Stimulated activated CD4-positive, alpha-beta T cell treated with anti-CD3 and anti-CD28 coated beads, Interleukin-4, amount 100 ng/mL, for 48 hours (primary cell): ENCODE data around the gene ADSS1.
"Not testable (repeated sequence)": the region's sequence is repeated elsewhere in the genome, so short reads cannot be mapped to it uniquely, and the experiment has no call there.

Source experiments
- DNase-seq, 2 donors: peaks; one replicate each; pipeline ENCODE4 v3.0.0-alpha.2; 2020; ENCODE audit warnings: low read depth in 2 of 2

Gene ADSS1

GRCh38 chr14:104717137-104717536, 6.9 kb upstream of the ADSS1 start:
- no peak for DNase-seq

GRCh38 chr14:104717646-104718045, 6.4 kb upstream of the ADSS1 start:
- DNase-seq: no peak

DNA sequence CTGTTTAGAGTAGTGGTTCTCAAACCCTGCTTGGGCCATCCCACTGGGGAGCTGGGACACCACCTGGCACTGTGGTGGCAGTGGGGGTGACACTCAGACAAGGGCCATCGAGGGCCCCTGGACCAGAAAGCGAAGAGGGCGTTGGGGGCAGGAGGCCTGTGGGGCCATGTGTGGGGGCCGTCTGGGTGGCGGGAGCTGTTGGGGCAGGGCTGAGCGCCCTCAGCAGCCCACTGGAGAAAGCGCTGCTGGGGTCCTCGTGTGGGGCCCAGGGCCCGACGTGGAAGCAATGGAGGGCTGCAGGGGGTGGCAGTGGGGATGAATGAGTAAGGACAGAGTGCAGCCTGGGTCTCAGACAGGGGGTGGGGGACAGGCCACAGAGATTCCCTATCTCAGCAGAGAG, 5.9 kb upstream of the ADSS1 start:
- DNase-seq: no peak

DNA sequence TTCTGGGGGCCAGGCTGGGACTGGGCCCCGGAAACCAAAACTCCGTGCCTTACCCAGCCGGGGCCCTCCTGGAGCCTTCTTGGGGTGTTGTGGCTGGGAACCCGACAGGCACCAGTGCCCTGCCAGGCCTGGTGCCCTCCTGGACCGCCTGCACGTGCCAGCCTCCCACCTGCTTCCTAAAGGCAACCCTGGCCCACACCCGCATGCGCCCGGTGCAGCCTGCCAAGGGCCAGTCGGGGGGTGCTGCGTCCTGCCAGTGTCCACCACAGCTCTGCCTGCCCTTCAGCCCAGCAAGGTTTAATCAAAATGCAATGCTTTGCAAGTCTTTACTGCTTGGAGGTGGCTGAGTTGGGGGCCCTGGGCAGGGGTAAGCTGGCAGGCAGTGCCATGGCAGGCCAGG, 5.2 kb upstream of the ADSS1 start:
- DNase-seq: no peak

DNA sequence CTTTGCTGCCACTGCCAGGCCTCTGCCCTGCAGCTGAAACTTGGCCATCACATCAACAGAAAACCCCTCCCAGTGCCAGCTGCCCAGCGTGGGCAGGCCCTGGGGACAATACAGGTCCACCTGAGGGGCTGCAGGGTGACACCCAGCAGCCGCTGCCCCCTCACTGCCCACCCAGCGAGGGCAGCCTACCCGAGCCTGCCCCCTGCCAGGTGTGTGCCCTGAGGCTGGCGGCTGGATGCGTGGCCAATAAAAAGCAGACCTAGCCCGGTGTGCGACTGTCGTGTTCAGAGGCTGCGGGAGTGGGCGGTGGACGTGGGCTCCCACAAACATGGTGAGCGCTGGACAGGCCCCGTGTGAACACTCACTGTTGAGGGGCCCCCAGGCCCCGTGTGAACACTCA, 4.7 kb upstream of the ADSS1 start:
- DNase-seq: no peak

GRCh38 chr14:104721505-104722431, 2.3 kb upstream of the ADSS1 start:
- no peak for DNase-seq

- DNase-seq: no peak
Measured at GRCh38 chr14:104722938-104723650, 935 bp upstream of the ADSS1 start.

GRCh38 chr14:104724407-104724980, 465 bp downstream of the ADSS1 start:
- DNase-seq: no peak

- no peak for DNase-seq
Measured at GRCh38 chr14:104724981-104725771, 1.1 kb downstream of the ADSS1 start.

- DNase-seq: no peak
Measured at GRCh38 chr14:104725772-104726548, 1.9 kb downstream of the ADSS1 start.

- DNase-seq: no peak
Measured at GRCh38 chr14:104726600-104727451, 2.8 kb downstream of the ADSS1 start.

DNA sequence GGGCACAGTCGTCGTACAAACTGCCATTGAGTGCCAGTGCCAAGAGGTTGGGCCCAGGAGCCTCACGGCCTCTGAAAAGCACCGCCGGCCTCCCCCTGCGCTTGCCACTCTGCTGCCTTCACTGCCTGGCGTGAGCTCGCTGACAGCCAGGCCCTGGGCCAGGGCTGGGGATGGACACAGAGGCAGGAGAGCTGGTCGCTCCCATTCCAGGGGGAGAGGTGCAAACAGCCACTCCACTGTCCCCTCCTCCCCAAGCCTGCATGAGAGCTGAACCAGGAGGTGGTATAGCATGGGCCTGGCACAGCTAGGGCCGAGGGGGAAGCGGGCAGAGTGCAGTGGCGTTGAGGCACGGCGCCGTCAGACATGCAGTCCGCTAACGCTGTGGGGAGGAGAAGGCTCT, 4.6 kb downstream of the ADSS1 start:
- DNase-seq: no peak

DNA sequence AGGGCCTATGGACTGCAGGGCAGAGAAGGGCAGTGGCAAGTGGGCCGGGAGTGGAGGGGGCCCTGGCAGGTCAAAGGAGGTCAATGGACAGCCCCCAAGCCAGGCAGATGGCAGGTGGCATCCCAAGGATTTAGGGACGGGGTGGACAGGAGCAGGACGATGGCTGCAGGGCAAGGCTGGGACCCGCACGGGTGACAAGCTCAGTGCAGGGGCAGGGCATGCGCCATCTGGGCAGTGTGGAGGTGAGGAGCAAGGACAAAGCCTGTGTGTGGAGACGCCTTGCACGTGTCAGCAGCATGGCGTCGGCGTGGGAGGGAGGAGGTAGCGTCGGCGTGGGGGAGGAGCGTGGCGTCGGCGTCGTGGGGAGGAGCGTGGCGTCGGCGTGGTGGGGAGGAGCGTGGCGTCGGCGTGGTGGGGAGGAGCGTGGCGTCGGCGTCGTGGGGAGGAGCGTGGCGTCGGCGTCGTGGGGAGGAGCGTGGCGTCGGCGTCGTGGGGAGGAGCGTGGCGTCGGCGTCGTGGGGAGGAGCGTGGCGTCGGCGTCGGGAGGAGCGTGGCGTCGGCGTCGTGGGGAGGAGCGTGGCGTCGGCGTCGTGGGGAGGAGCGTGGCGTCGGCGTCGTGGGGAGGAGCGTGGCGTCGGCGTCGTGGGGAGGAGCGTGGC, 5.3 kb downstream of the ADSS1 start:
- not testable (repeated sequence) for DNase-seq

- no peak for DNase-seq
Measured at GRCh38 chr14:104729835-104730181, 5.8 kb downstream of the ADSS1 start.

GRCh38 chr14:104730487-104730886, 6.5 kb downstream of the ADSS1 start:
- DNase-seq: no peak

- no peak for DNase-seq
Measured at GRCh38 chr14:104731320-104732294, 7.6 kb downstream of the ADSS1 start.

- DNase-seq: no peak
Measured at GRCh38 chr14:104732355-104732804, 8.4 kb downstream of the ADSS1 start.

DNA sequence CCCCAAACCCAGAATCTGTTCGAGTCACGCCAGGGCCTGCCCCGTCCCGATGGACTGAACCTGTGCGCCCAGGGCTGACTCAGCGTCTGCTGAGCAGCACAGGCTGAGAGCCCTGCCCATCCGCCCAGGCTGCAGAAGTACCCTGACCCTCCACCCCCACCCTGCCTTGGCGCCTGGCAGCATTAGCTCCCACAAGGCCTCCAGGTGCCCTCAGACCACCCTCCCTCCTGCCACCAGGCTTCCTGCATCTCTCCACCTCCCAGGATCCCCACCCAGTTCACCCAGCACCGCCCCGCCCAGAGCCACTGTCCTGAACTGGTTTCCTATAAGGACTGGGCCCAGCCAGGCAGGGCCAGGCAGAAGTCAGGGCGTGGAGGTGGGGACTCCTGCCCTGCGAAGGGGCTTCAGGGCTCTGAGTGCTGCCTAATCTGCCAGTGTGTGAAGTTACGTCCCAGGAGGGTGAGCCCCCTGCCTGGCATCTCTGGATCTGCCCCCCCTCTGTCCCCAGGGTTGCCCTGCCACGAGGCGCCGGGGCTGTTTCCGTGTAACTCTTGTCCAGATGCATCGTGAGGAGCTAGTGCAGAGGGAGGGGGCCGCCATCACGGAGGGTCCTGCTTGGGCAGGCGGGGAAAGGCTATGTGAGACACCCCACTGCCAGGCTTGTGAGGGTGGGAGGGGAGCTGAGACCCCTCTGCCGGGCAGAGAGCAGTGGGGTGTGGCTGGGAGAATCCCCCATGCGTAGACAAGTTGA, 9.1 kb downstream of the ADSS1 start:
- no peak for DNase-seq
